Measurements from ENCODE around the gene SARM1. TPM values are rescaled to one million over a fixed set of nuclear protein-coding genes. Genes with fewer than 3 reads are reported as not detected.

SARM1 gene
- 10 to 100 TPM; 18.1 to 21.9 TPM for total RNA-seq

GRCh38 chr17:28371245-28372202 lies at the start of gene SARM1:
SARM1 (plus strand) TSS chr17:28371694; CDS start chr17:28372033, 339 bp downstream.
- H3K27me3 Mint-ChIP-seq: no peaks in the 10 kb centered on the region
- H3K36me3 Mint-ChIP-seq (ENCODE audit: low read depth): peaks cover 7% of the 10 kb centered on the region
- H3K4me1 Mint-ChIP-seq: peaks cover 22% of the 10 kb centered on the region
- DNase-seq: peak; percentile 95
- ChIA-PET CTCF (interaction anchor here (0.8 to 2.4 kb wide), 4 partner anchors 14 to 45 kb away, joined by 3 to 7 read pairs (median 4); partner anchors contain the start of gene POLDIP2), POLR2A (interaction anchor here (0.6 to 1.5 kb wide), 3 partner anchors 14 to 107 kb away, joined by 5 read pairs; partner anchors contain the start of genes IFT20, POLDIP2 and TNFAIP1)
- peak within 1 kb of the TSS; percentile 86 for H3K27ac Mint-ChIP-seq
- peak within 1 kb of the TSS; percentile 76 for H3K4me3 Mint-ChIP-seq
- intact Hi-C loops (cut with DNase I, micrococcal nuclease): loop anchor here (1.0 to 2.0 kb wide), 10 partner anchors 13 to 579 kb away; partner anchors contain the start of genes IFT20 (in 2 of the 2), POLDIP2 (in 2 of the 2), TNFAIP1 (in 2 of the 2) and PHF12 (in 1 of the 2)
- H3K9me3 Mint-ChIP-seq (ENCODE audit: low read depth): no peaks in the 10 kb centered on the region
- peak; percentile 95 for ATAC-seq

DNA sequence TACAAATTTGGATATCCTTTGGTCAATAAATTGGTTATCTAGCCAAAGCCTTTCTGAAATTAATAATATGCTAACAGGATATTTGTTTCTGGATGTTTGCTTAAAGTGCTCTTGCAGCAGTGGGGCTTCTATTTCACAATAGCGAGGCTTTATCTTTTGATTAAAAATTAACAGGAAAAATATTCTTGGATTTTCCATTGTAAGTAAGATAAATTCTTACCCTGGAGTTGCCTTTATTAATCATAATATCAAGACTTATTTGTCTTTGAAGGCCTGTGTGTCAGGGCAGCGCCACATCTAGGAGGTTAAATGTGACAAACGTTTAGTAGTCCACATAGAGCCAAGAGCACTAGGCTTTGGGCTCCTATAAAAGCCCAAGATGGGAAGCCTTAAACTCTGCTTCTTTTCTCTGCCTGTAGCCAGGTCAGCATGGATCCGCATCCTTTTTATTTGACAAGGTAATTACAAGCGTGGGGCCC lies 47.2 kb upstream of the SARM1 start:
- DNase-seq (no peak), ATAC-seq (no peak)
- H3K4me3 Mint-ChIP-seq: no peak overlapping the region
- no peaks in the 10 kb centered on the region for H3K9me3 Mint-ChIP-seq (ENCODE audit: low read depth)
- POLR2A ChIA-PET: no interaction called here
- intact Hi-C loops (cut with DNase I, micrococcal nuclease): no loop called here
- H3K27ac Mint-ChIP-seq: no peak overlapping the region
- H3K27me3 Mint-ChIP-seq: no peaks in the 10 kb centered on the region
- H3K4me1 Mint-ChIP-seq: peaks cover 46% of the 10 kb centered on the region
- CTCF ChIA-PET: interaction anchor here (0.6 kb wide), 1 partner anchor 160 kb away, joined by 3 read pairs; no protein-coding TSS in a partner anchor
- H3K36me3 Mint-ChIP-seq (ENCODE audit: low read depth): peaks cover 45% of the 10 kb centered on the region

DNA sequence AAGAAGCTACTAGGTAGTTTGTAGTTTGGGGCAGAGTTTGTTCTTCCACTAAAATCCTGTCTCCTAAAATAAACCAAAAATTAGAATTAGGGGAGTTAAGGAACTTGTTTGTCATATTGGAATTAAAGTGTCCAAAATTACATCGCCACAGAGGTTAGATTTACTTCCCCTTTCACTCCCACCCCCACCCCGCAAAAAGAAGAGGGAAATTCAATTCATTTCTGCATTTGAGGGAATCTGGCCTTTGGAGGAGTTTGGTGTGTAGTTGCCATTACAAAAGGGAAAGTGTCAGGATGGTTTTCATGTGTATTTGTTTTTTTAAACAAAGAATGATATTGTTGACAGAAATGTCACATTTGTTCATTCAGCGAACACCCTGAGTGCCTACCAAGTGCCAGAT lies 46.7 kb upstream of the SARM1 start:
- DNase-seq (no peak), ATAC-seq (no peak)
- Mint-ChIP-seq H3K9me3 (ENCODE audit: low read depth) (no peaks in the 10 kb centered on the region), H3K4me3 (no peak overlapping the region), H3K27me3 (no peaks in the 10 kb centered on the region), H3K27ac (no peak overlapping the region), H3K36me3 (ENCODE audit: low read depth) (peaks cover 47% of the 10 kb centered on the region), H3K4me1 (peaks cover 46% of the 10 kb centered on the region)
- ChIA-PET POLR2A (no interaction called here), CTCF (interaction anchor here (0.6 kb wide), 1 partner anchor 159 kb away, joined by 3 read pairs; no protein-coding TSS in a partner anchor)
- intact Hi-C loops (cut with DNase I, micrococcal nuclease): no loop called here

- CTCF ChIA-PET: interaction anchor here (0.6 to 1.4 kb wide), 4 partner anchors 11 to 517 kb away, joined by 3 read pairs; no protein-coding TSS in a partner anchor
- Mint-ChIP-seq H3K9me3 (ENCODE audit: low read depth) (no peaks in the 10 kb centered on the region), H3K36me3 (ENCODE audit: low read depth) (peaks cover 47% of the 10 kb centered on the region), H3K4me3 (no peak overlapping the region), H3K4me1 (peaks cover 42% of the 10 kb centered on the region), H3K27ac (no peak overlapping the region), H3K27me3 (no peaks in the 10 kb centered on the region)
- POLR2A ChIA-PET: no interaction called here
- DNase-seq (no peak), ATAC-seq (no peak)
- intact Hi-C loops (cut with DNase I, micrococcal nuclease): no loop called here
Measured at GRCh38 chr17:28325211-28325610, 46.3 kb upstream of the SARM1 start.

GRCh38 chr17:28326114-28326513 lies 45.4 kb upstream of the SARM1 start:
- intact Hi-C loops (cut with DNase I, micrococcal nuclease): no loop called here
- H3K4me1 Mint-ChIP-seq: peaks cover 34% of the 10 kb centered on the region
- CTCF ChIA-PET: interaction anchor here (0.8 to 1.4 kb wide), 4 partner anchors 10 to 90 kb away, joined by 3 read pairs; no protein-coding TSS in a partner anchor
- H3K4me3 Mint-ChIP-seq: no peak overlapping the region
- peaks cover 41% of the 10 kb centered on the region for H3K36me3 Mint-ChIP-seq (ENCODE audit: low read depth)
- H3K27ac Mint-ChIP-seq: no peak overlapping the region
- POLR2A ChIA-PET: no interaction called here
- no peaks in the 10 kb centered on the region for H3K9me3 Mint-ChIP-seq (ENCODE audit: low read depth)
- no peaks in the 10 kb centered on the region for H3K27me3 Mint-ChIP-seq
- ATAC-seq: no peak
- DNase-seq: no peak

GRCh38 chr17:28327031-28327607 lies 44.4 kb upstream of the SARM1 start:
- Mint-ChIP-seq H3K36me3 (ENCODE audit: low read depth) (peaks cover 38% of the 10 kb centered on the region), H3K9me3 (ENCODE audit: low read depth) (no peaks in the 10 kb centered on the region), H3K4me1 (peaks cover 29% of the 10 kb centered on the region), H3K27me3 (no peaks in the 10 kb centered on the region), H3K27ac (peak overlapping the region; percentile 19), H3K4me3 (no peak overlapping the region)
- DNase-seq: peak; percentile 52
- intact Hi-C loops (cut with DNase I, micrococcal nuclease): loop anchor here in 1 of 2 experiments (1.0 kb wide), 2 partner anchors 8 to 49 kb away; partner anchors contain the start of gene TMEM97
- POLR2A ChIA-PET: no interaction called here
- ATAC-seq: peak; percentile 98
- CTCF ChIA-PET: no interaction called here

DNA sequence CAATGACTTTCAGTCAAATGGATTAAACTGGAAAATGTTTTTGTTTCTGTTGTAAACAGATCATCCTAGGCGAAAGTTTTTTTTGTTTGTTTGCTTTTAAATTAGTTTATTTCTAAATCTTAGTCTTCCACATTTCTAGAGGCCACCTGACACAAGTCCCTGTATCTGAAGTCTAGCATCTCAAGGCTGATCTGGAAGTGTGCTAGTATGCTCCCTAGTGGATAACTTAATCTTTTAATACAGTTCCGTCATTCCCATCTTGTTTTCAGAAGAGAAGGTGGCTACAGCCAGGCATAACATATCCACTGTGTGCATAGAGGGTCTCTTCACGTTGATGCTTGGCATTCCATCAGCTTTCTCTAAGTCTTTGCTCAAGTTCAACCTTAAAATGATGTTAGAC lies 43.8 kb upstream of the SARM1 start:
- Mint-ChIP-seq H3K27me3 (no peaks in the 10 kb centered on the region), H3K27ac (peak overlapping the region; percentile 2), H3K36me3 (ENCODE audit: low read depth) (peaks cover 33% of the 10 kb centered on the region), H3K4me3 (no peak overlapping the region), H3K4me1 (peaks cover 25% of the 10 kb centered on the region), H3K9me3 (ENCODE audit: low read depth) (no peaks in the 10 kb centered on the region)
- ChIA-PET CTCF (interaction anchor here (0.7 kb wide), 1 partner anchor 89 kb away, joined by 3 read pairs; no protein-coding TSS in a partner anchor), POLR2A (interaction anchor here (0.6 kb wide), 1 partner anchor 89 kb away, joined by 3 read pairs; no protein-coding TSS in a partner anchor)
- ATAC-seq (no peak), DNase-seq (no peak)
- intact Hi-C loops (cut with DNase I, micrococcal nuclease): loop anchor here in 1 of 2 experiments (1.0 kb wide), 2 partner anchors 8 to 49 kb away; partner anchors contain the start of gene TMEM97

DNA sequence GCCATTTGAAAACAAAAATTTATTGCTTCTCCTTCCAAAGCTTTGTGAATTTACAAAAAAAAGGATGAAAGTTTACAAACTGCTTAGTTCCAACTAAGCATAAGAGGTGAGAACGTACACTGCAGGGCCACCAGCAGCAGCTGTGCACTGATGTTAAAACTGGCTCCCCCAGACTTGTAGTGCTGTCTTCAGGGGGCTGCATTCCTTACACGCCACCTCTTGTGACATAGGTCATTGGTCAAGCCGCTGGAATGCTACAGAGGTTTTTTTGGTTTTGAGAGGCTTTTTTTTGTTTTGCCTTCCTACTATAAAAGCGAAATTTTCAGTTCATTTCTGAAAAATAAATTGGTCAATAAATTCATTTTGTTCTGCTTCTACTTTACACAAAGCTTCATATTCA lies 43.2 kb upstream of the SARM1 start:
- H3K9me3 Mint-ChIP-seq (ENCODE audit: low read depth): no peaks in the 10 kb centered on the region
- ATAC-seq: no peak
- CTCF ChIA-PET: interaction anchor here (0.7 to 1.4 kb wide), 2 partner anchors 77 to 88 kb away, joined by 3 to 5 read pairs; no protein-coding TSS in a partner anchor
- no peaks in the 10 kb centered on the region for H3K27me3 Mint-ChIP-seq
- POLR2A ChIA-PET: interaction anchor here (0.6 kb wide), 1 partner anchor 88 kb away, joined by 3 read pairs; no protein-coding TSS in a partner anchor
- DNase-seq: no peak
- H3K4me1 Mint-ChIP-seq: peaks cover 25% of the 10 kb centered on the region
- H3K27ac Mint-ChIP-seq: no peak overlapping the region
- no peak overlapping the region for H3K4me3 Mint-ChIP-seq
- intact Hi-C loops (cut with DNase I, micrococcal nuclease): no loop called here
- peaks cover 33% of the 10 kb centered on the region for H3K36me3 Mint-ChIP-seq (ENCODE audit: low read depth)

DNA sequence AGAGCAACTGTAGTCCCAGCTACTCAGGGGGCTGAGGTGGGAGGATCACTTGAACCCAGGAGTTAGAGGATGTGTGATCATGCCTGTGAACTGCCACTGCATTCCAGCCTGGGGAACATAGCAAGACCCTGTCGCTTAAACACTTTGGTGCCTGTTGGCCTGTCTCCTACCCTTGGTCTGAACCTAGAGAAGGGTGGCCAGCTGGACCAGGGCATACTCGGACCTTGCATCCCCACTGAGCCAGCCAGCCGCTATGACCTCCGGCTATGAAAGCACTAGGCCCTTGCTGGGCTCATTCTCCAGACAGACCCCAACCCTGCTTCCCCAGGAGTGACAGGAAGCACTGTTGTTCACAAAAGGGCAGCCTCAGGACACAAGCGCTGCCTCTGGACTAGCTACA lies 40.8 kb upstream of the SARM1 start:
- ATAC-seq (no peak), DNase-seq (no peak)
- no peaks in the 10 kb centered on the region for H3K9me3 Mint-ChIP-seq (ENCODE audit: low read depth)
- H3K27ac Mint-ChIP-seq: no peak overlapping the region
- peaks cover 42% of the 10 kb centered on the region for H3K4me1 Mint-ChIP-seq
- ChIA-PET CTCF (interaction anchor here (0.6 to 1.1 kb wide), 4 partner anchors 10 to 79 kb away, joined by 3 to 4 read pairs (median 3); no protein-coding TSS in a partner anchor), POLR2A (no interaction called here)
- peaks cover 33% of the 10 kb centered on the region for H3K36me3 Mint-ChIP-seq (ENCODE audit: low read depth)
- intact Hi-C loops (cut with DNase I, micrococcal nuclease): loop anchor here in 1 of 2 experiments (10.0 kb wide), 1 partner anchor 876 kb away; the partner anchor contains the start of gene KSR1
- H3K4me3 Mint-ChIP-seq: no peak overlapping the region
- H3K27me3 Mint-ChIP-seq: no peaks in the 10 kb centered on the region

GRCh38 chr17:28331891-28332420 lies 39.5 kb upstream of the SARM1 start:
- ATAC-seq (no peak), DNase-seq (no peak)
- intact Hi-C loops (cut with DNase I, micrococcal nuclease): loop anchor here in 1 of 2 experiments (10.0 kb wide), 1 partner anchor 877 kb away; the partner anchor contains the start of gene KSR1
- Mint-ChIP-seq H3K4me3 (no peak overlapping the region), H3K27ac (no peak overlapping the region), H3K9me3 (ENCODE audit: low read depth) (no peaks in the 10 kb centered on the region), H3K36me3 (ENCODE audit: low read depth) (peaks cover 20% of the 10 kb centered on the region), H3K27me3 (no peaks in the 10 kb centered on the region), H3K4me1 (peaks cover 41% of the 10 kb centered on the region)
- ChIA-PET CTCF (interaction anchor here (1.1 kb wide), 1 partner anchor 11 kb away, joined by 3 read pairs; no protein-coding TSS in a partner anchor), POLR2A (interaction anchor here (0.8 kb wide), 1 partner anchor 11 kb away, joined by 3 read pairs; no protein-coding TSS in a partner anchor)
